C4-2B (cell line): ENCODE measurements around the gene GJC2.

ENCODE experiments used
- ZFX ChIP-seq: fragments of 450-650 bp; IDR thresholded peaks from 2 replicates; pipeline ENCODE4 v1.6.1; 2017
- TF ChIP-seq, protein P1 (sequence below): fragments of 450-650 bp; conservative IDR thresholded peaks from 2 replicates; pipeline ENCODE4 v1.5.1; 2017; ENCODE audit warnings: mild to moderate bottlenecking

DNA sequence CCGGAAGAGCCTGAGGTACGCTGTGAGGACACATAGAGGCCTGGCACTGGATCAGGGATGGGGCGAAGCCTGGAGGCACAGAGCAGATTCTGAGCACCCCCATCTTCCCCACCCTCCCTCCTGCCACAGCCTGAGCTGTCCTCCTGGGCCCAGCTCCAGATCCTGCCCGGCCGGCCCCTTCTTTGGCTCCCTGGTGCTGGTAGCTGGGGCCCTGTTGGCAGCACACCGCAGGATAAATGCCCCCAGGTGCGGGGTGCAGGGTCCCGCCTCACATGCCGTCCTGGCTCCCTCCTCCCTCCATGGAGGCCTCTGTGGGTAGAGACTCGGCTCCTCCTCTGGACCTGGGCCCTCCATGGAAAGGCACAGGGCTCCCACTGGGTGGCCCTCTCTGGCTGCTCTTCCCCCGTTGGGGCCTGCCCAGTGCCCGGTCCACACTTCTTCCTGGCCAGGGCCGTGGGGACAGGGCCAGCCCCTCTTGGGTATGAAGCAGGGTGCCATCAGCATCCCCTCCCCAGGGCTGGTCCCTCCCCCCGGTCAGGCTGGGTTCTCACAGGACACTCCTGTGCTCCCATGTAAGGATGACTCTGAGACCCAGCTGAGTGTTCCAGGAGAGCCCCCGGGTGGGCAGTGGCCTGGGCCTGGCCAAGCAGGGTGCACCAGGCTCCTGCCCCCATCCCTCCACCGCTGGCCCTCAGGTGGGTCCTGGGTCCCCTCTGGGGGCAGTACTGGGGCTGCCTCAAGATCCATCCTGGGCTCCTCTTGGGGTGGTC is 57.0 kb downstream of the GJC2 start:
- TF ChIP-seq, protein P1, sequence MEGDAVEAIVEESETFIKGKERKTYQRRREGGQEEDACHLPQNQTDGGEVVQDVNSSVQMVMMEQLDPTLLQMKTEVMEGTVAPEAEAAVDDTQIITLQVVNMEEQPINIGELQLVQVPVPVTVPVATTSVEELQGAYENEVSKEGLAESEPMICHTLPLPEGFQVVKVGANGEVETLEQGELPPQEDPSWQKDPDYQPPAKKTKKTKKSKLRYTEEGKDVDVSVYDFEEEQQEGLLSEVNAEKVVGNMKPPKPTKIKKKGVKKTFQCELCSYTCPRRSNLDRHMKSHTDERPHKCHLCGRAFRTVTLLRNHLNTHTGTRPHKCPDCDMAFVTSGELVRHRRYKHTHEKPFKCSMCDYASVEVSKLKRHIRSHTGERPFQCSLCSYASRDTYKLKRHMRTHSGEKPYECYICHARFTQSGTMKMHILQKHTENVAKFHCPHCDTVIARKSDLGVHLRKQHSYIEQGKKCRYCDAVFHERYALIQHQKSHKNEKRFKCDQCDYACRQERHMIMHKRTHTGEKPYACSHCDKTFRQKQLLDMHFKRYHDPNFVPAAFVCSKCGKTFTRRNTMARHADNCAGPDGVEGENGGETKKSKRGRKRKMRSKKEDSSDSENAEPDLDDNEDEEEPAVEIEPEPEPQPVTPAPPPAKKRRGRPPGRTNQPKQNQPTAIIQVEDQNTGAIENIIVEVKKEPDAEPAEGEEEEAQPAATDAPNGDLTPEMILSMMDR: no peak
- TF ChIP-seq ZFX: no peak
